K562 (cell line): Measurements from ENCODE around the gene CEP250. TPM values are rescaled to one million over a fixed set of nuclear protein-coding genes. Genes with fewer than 3 reads are reported as not detected.
A peak's percentile ranks its signal among the peaks of the same experiment; 100 is the strongest.

Experiments
- ATAC-seq: fragments of 200-7000 bp; cut with Tn5 transposase; 3 replicates; pipeline ENCODE4 v1.9.1; 2020; ENCODE audit warnings: moderate library complexity
- Bru-seq: library from RNA; stranded (reverse); fragments of 400-500 nt; gene quantifications from one replicate; lab custom pipeline; 2021; lab: Mats Ljungman, UMichigan
- BruChase-seq, 2 experiments: library from RNA; stranded (reverse); fragments of 400-500 nt; gene quantifications; one replicate each; lab custom pipeline; 2021; lab: Mats Ljungman, UMichigan
- BruUV-seq: library from RNA; stranded (reverse); fragments of 400-500 nt; replicated peaks from 2 replicates; lab custom pipeline; 2021; lab: Mats Ljungman, UMichigan
- CTCF ChIA-PET: fragments of 300-600 bp; formaldehyde crosslinking; extraction: SDS; loops from one replicate; lab custom pipeline; 2021; ENCODE audit warnings: low intra/inter-chr PET ratio; lab: Yijun Ruan, JAX
- POLR2A ChIA-PET: fragments of 300-600, 350-650 bp; sonication (Branson Sonifier 250); formaldehyde crosslinking; extraction: SDS; loops from one replicate; lab custom pipeline; 2021; ENCODE audit warnings: antibody characterized with exemption, inconsistent platforms; lab: Yijun Ruan, JAX
- DNase-seq, 4 experiments: peaks; one replicate each; pipeline versions ENCODE4 v3.0.0 to v3.0.0-alpha.2; 2011 to 2018; ENCODE audit warnings: low spot score in 3 of 4, mixed read lengths in 3 of 4; ENCODE audit errors: extremely low read depth in 1 of 4
- FAIRE-seq: peaks from 2 replicates; lab custom pipeline; 2011; peaks lifted over from hg19 to GRCh38; lab: Jason Lieb, UNC
- H2AFZ ChIP-seq: 2 replicates; pipeline ENCODE4 v1.6.0; 2011; ENCODE audit warnings: low read depth, low read length, control low read depth, inconsistent platforms
- H3K27ac ChIP-seq: fragments of 200-600 bp; 3 replicates; pipeline ENCODE4 v1.8.0; 2011; ENCODE audit warnings: low read depth, mild to moderate bottlenecking, control low read depth, inconsistent platforms, low read length, moderate library complexity, mixed read lengths; ENCODE audit errors: extremely low read depth
- H3K27me3 ChIP-seq, 2 experiments: fragments of 300-600 bp in 1 of 2; 2 replicates in 1 of 2; 3 replicates in 1 of 2; pipeline versions ENCODE4 v1.6.0 to v1.8.0; 2011; ENCODE audit warnings: inconsistent platforms in 2 of 2, low read length in 2 of 2, mild to moderate bottlenecking in 1 of 2, mixed read lengths in 1 of 2, moderate library complexity in 1 of 2; ENCODE audit not compliant: control insufficient read depth in 2 of 2, insufficient read depth in 2 of 2
- H3K36me3 ChIP-seq: fragments of 300-600 bp; 3 replicates; pipeline ENCODE4 v1.8.0; 2011; ENCODE audit warnings: mild to moderate bottlenecking, low read length, inconsistent platforms; ENCODE audit not compliant: control insufficient read depth, insufficient read depth
- H3K4me1 ChIP-seq, 2 experiments: fragments of 200-600 bp in 1 of 2; replicated peaks in 1 of 2; 2 replicates in 1 of 2; 3 replicates in 1 of 2; pipeline versions ENCODE4 v1.5.1 to v1.8.0; 2011; ENCODE audit warnings: inconsistent platforms in 2 of 2, low read length in 2 of 2, mild to moderate bottlenecking in 1 of 2, mixed read lengths in 1 of 2, moderate library complexity in 1 of 2; ENCODE audit not compliant: control insufficient read depth in 2 of 2, insufficient read depth in 2 of 2
- H3K4me2 ChIP-seq: 2 replicates; pipeline ENCODE4 v1.6.1; 2011; ENCODE audit warnings: low read length, control low read depth, inconsistent platforms, mixed read lengths; ENCODE audit not compliant: insufficient read depth
- H3K4me3 ChIP-seq: fragments of 200-600 bp; sonication (generic), shearing (Covaris generic); 2 replicates; pipeline ENCODE4 v1.5.1; 2016; ENCODE audit warnings: control low read depth, inconsistent platforms
- H3K79me2 ChIP-seq: fragments of 200-600 bp; 3 replicates; pipeline ENCODE4 v1.8.0; 2011; ENCODE audit warnings: low read length, inconsistent platforms; ENCODE audit not compliant: control insufficient read depth, insufficient read depth
- H3K9ac ChIP-seq, 2 experiments: 2 replicates each; pipeline versions ENCODE4 v1.6.0 to v1.6.1; 2011; ENCODE audit warnings: low read depth in 2 of 2, low read length in 2 of 2, control low read depth in 1 of 2, inconsistent platforms in 1 of 2, mild to moderate bottlenecking in 1 of 2, mixed read lengths in 1 of 2; ENCODE audit not compliant: insufficient read depth in 1 of 2
- H3K9me1 ChIP-seq: one replicate; pipeline ENCODE4 v1.6.0; 2011; ENCODE audit warnings: inconsistent platforms, mild to moderate bottlenecking, low read length, moderate library complexity; ENCODE audit not compliant: control insufficient read depth, insufficient read depth
- H3K9me3 ChIP-seq: replicated peaks from 2 replicates; pipeline ENCODE4 v1.5.1; 2011; ENCODE audit warnings: low read depth, low read length, inconsistent platforms; ENCODE audit not compliant: control insufficient read depth, insufficient read depth
- H4K20me1 ChIP-seq: replicated peaks from 2 replicates; pipeline ENCODE4 v1.6.1; 2011; ENCODE audit warnings: low read length, inconsistent platforms, mixed read lengths; ENCODE audit not compliant: control insufficient read depth, insufficient read depth
- FOXK1 ChIP-seq: sonication (generic); formaldehyde crosslinking; IDR thresholded peaks from 2 replicates; pipeline ENCODE4 v1.8.0; 2022; ENCODE audit warnings: missing genetic modification reagents, mild to moderate bottlenecking, borderline replicate concordance
- FOXP4 ChIP-seq: sonication (generic); formaldehyde crosslinking; IDR thresholded peaks from 2 replicates; pipeline ENCODE4 v1.8.0; 2022; ENCODE audit warnings: mild to moderate bottlenecking, missing genetic modification reagents, borderline replicate concordance
- GABPB1 ChIP-seq: sonication (generic); formaldehyde crosslinking; IDR thresholded peaks from 2 replicates; pipeline ENCODE4 v1.8.0; 2022; ENCODE audit warnings: mild to moderate bottlenecking, missing genetic modification reagents
- GTF2E2 ChIP-seq: fragments of 200-800 bp; sonication (Bioruptor generic); IDR thresholded peaks from 2 replicates; pipeline ENCODE4 v1.6.1; 2016; ENCODE audit warnings: missing genetic modification characterization, missing compliant biosample characterization
- SAP30 ChIP-seq: fragments of 200-600 bp; sonication (generic); IDR thresholded peaks from 2 replicates; pipeline ENCODE4 v1.6.1; 2012; ENCODE audit warnings: borderline replicate concordance, low read depth, mild to moderate bottlenecking, moderate library complexity, low read length, control low read depth, inconsistent platforms; ENCODE audit not compliant: insufficient read depth, poor library complexity, severe bottlenecking
- TFAP4 ChIP-seq: sonication (generic); formaldehyde crosslinking; IDR thresholded peaks from 2 replicates; pipeline ENCODE4 v1.8.0; 2022; ENCODE audit warnings: missing genetic modification reagents, mild to moderate bottlenecking, moderate library complexity, borderline replicate concordance
- ZBTB33 ChIP-seq: sonication (generic); formaldehyde crosslinking; IDR thresholded peaks from 2 replicates; pipeline ENCODE4 v1.8.1; 2023; ENCODE audit warnings: mild to moderate bottlenecking, missing genetic modification reagents
- ZNF24 ChIP-seq: fragments of 450-650 bp; IDR thresholded peaks from 2 replicates; pipeline ENCODE4 v1.6.1; 2016
- ZNF282 ChIP-seq: sonication (generic); formaldehyde crosslinking; IDR thresholded peaks from 2 replicates; pipeline ENCODE4 v1.8.1; 2023; ENCODE audit warnings: missing genetic modification reagents
- WGBS: fragments of 100-300 bp; shearing (Covaris generic); methylation state at CpG from one replicate; pipeline ENCODE4 v1.1.6; 2016; ENCODE audit warnings: low coverage, mixed read lengths; ENCODE audit not compliant: insufficient coverage; ENCODE audit errors: missing lambda C conversion rate; 5-methylcytosine and 5-hydroxymethylcytosine counted together
- in situ Hi-C: fragments of 300-500 bp; cut with MboI; formaldehyde crosslinking; loops from 4 replicates; pipeline ENCODE4 v1.15.0; 2018; ENCODE audit warnings: inconsistent platforms, mixed read lengths
- intact Hi-C: fragments of 100-400 bp; cut with micrococcal nuclease; formaldehyde crosslinking; loops from 2 replicates; pipeline ENCODE4 v1.14.2; 2022
- long read RNA-seq, 3 experiments: library from polyadenylated mRNA in 2 of 3; library from RNA in 1 of 3; unstranded in 2 of 3; stranded (forward) in 1 of 3; transcript quantifications; one replicate each; pipeline ENCODE4 v2.0.0, GENCODE V29; 2019 to 2022
- polyA minus RNA-seq, 3 experiments: library from RNA; depleted of rRNA, polyadenylated mRNA; stranded (reverse); fragments of >200 nt; gene quantifications; 2 replicates each; pipeline ENCODE4 v1.2.3, GENCODE V29; 2011
- polyA plus RNA-seq, 8 experiments: library from polyadenylated mRNA; depleted of rRNA in 4 of 8; stranded (reverse) in 5 of 8; unstranded in 3 of 8; fragments of >200 nt; fragmentation: Nextera tagmentation in 2 of 8; fragmentation: Illumina TruSeq in 1 of 8; extraction: Ambion mirVana in 2 of 8; extraction: Trizol in 1 of 8; gene quantifications; 2 replicates each; pipeline versions ENCODE4 v1.2.1 to v1.2.3, GENCODE V29; 2011 to 2014; ENCODE audit warnings: inconsistent platforms in 1 of 8, missing spikeins in 1 of 8
- total RNA-seq, 7 experiments: library from RNA; depleted of rRNA in 6 of 7; stranded (reverse); fragments of >200 nt in 6 of 7; fragmentation: Illumina TruSeq in 2 of 7; extraction: Trizol in 2 of 7; gene quantifications; 2 replicates each; pipeline versions ENCODE4 v1.2.1 to v1.2.3, GENCODE V29; 2011 to 2021; ENCODE audit warnings: low replicate concordance in 1 of 7

CEP250 gene
- total RNA-seq (2011; cell fraction: chromatin; rRNA removed; ENCODE audit: low replicate concordance) = 89.7 and 114 TPM in 2 replicates
- 17.0 and 24.1 TPM in 2 replicates for total RNA-seq (2011; cell fraction: nucleolus; rRNA removed)
- total RNA-seq (2011; cell fraction: nucleoplasm; rRNA removed) = 27.5 and 30.8 TPM in 2 replicates
- total RNA-seq (2014; rRNA removed) (20.6 and 31.4 TPM in 2 replicates), total RNA-seq (2014; rRNA removed; fragmentation: Illumina TruSeq; extraction: Trizol) (20.5 and 21.5 TPM in 2 replicates), total RNA-seq (2015; rRNA removed; fragmentation: Illumina TruSeq; extraction: Trizol) (25.9 and 27.3 TPM in 2 replicates), total RNA-seq (2021) (35.7 and 41.9 TPM in 2 replicates), polyA plus RNA-seq (2011; rRNA removed) (10.1 and 12.1 TPM in 2 replicates), polyA plus RNA-seq (2014; fragmentation: Illumina TruSeq; extraction: Trizol) (16.9 and 17.2 TPM in 2 replicates), polyA plus RNA-seq (2014; fragmentation: Nextera tagmentation; extraction: Ambion mirVana) (1 to 10 TPM; 2.5 to 2.6 TPM), polyA plus RNA-seq (2014; rRNA removed) (20.0 and 21.2 TPM in 2 replicates), polyA minus RNA-seq (2011; rRNA and poly(A)+ RNA removed) (22.9 and 27.8 TPM in 2 replicates), Bru-seq, nascent RNA (percentile 67 among the genes with signal in this experiment), BruChase-seq, experiment 1, labeled RNA remaining after a 2-hour chase (percentile 68 among the genes with signal in this experiment), BruChase-seq, experiment 2, labeled RNA remaining after a 6-hour chase (percentile 72 among the genes with signal in this experiment)
- polyA plus RNA-seq (2011; cell fraction: cytosol; rRNA removed) = 3.5 and 9.1 TPM in 2 replicates
- 24.5 and 32.9 TPM in 2 replicates for polyA plus RNA-seq (2011; cell fraction: nucleus; rRNA removed)
- polyA plus RNA-seq (2012) = 20.6 and 26.6 TPM in 2 replicates
- 11.8 and 21.5 TPM in 2 replicates for polyA minus RNA-seq (2011; cell fraction: cytosol; rRNA and poly(A)+ RNA removed)
- 11.0 and 16.7 TPM in 2 replicates for polyA minus RNA-seq (2011; cell fraction: nucleus; rRNA and poly(A)+ RNA removed)
- long read RNA-seq, experiment 1, partial matches to known transcripts = 32 of 54 reads
- long read RNA-seq, experiment 1, other reads (novel, unspliced or antisense) = 19 of 54 reads
- long read RNA-seq, experiment 2, full-length matches to known transcripts = 1 of 20 reads
- long read RNA-seq, experiment 2, partial matches to known transcripts = 14 of 20 reads
- long read RNA-seq, experiment 2, other reads (novel, unspliced or antisense) = 5 of 20 reads
- long read RNA-seq, experiment 3, partial matches to known transcripts = 5 of 11 reads
- long read RNA-seq, experiment 3, other reads (novel, unspliced or antisense) = 6 of 11 reads

- no peaks in the 10 kb centered on the region for H3K9me1 ChIP-seq
- no peaks in the 10 kb centered on the region for H3K9me3 ChIP-seq
- in situ Hi-C loops = no loop called here
- peak within 1 kb of the TSS; percentile 100 for H2AFZ ChIP-seq
- no peaks in the 10 kb centered on the region for H4K20me1 ChIP-seq
- POLR2A ChIA-PET = interaction anchor here (0.6 to 2.2 kb wide), 19 partner anchors 8 to 499 kb away, joined by 3 to 10 read pairs (median 4); partner anchors contain the start of genes RBM39, SCAND1 and UQCC1
- ATAC-seq (peak; percentile 92), FAIRE-seq (no peak), DNase-seq (peak; percentile 97 to 98 (median 98))
- H3K9ac ChIP-seq = peak within 1 kb of the TSS; percentile 97 to 98
- peaks cover 7% of the 10 kb centered on the region; the same call in 2 of the 3 replicates for H3K36me3 ChIP-seq
- no peaks in the 10 kb centered on the region for H3K27me3 ChIP-seq
- H3K4me3 ChIP-seq = peak within 1 kb of the TSS; percentile 62
- peaks cover 11 to 18% of the 10 kb centered on the region in 2 experiments; a peak in 4 of 5 replicates for H3K4me1 ChIP-seq
- H3K27ac ChIP-seq = peak within 1 kb of the TSS; percentile 99
- H3K4me2 ChIP-seq = peak within 1 kb of the TSS; percentile 100
- intact Hi-C loops = no loop called here
- 0% methylated on average over 38 of the region's 59 CpGs for WGBS
- TSS peak; percentile 63 for BruUV-seq
- H3K79me2 ChIP-seq = peaks cover 30% of the 10 kb centered on the region
- CTCF ChIA-PET = interaction anchor here (0.6 kb wide), 1 partner anchor 360 kb away, joined by 3 read pairs; no protein-coding TSS in a partner anchor
- TF ChIP-seq GTF2E2 (tag) (peak; percentile 54; the same call in 1 of the 2 replicates), SAP30 (peak; percentile 72), ZNF24 (no peak), TFAP4 (CRISPR knock-in tag) (peak; percentile 62; the same call in 1 of the 2 replicates), ZNF282 (CRISPR knock-in tag) (no peak), FOXP4 (CRISPR knock-in tag) (peak; percentile 92), ZBTB33 (peak; percentile 47), FOXK1 (0 out of 2 replicates have a peak, but pooled peaks have one; percentile 71), GABPB1 (CRISPR knock-in tag) (peak; percentile 40; the same call in 1 of the 2 replicates)
Measured at GRCh38 chr20:35454881-35455609, at the start of gene CEP250. CEP250 (plus strand) TSS chr20:35455598; CDS start chr20:35462368, 6,770 bp downstream.
